HG03064 (cell line): ENCODE measurements around the gene WDR5B.
"Not testable (repeated sequence)": the region's sequence is repeated elsewhere in the genome, so short reads cannot be mapped to it uniquely, and the experiment has no call there.

Experiments
- ATAC-seq: cut with Tn5 transposase; IDR thresholded peaks from one replicate; pipeline ENCODE4 v1.9.1; 2021; ENCODE audit warnings: low read depth; ENCODE audit not compliant: unreplicated experiment

The WDR5B gene

DNA sequence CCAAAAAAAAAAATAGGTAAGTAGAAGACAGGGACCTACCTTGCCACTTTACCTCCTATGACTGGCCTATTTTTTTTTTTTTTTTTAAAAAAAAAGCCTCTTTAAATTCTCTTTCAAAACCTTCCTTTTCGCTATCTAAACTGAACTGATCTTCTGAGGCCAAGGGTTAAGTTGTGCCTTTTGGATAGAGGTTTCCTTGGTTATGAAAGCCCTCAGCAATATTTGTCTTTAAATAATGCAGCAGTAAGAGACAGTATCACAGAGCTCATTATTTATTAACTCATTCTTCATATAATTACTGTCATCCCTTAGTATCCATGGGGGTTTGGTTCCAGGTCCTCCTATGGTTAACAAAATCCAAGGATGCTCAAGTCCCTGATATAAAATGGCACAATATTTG is 41.8 kb downstream of the WDR5B start:
- ATAC-seq = no peak

GRCh38 chr3:122366379-122366749 is 49.5 kb downstream of the WDR5B start:
- ATAC-seq = no peak

GRCh38 chr3:122365582-122366378 is 50.1 kb downstream of the WDR5B start:
- not testable (repeated sequence) for ATAC-seq

DNA sequence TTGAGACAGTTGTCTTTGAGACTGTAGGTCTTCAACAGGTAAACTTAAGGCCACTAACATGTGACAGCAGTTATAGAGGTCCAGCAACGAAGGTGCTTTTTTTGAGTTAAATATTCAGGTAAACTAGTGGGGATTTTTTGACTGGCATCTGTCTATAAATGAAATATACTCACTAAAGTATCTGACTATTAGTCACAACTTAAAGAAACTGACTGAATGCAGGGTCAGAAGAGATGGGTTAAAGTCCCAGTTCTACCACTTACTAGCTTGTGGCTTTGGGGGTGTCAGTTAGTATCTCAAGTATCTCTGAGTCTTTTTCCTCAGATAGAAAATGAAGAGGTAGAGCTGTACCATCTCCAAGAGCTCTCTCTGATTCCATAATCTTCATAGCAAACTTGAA is 50.8 kb downstream of the WDR5B start:
- no peak for ATAC-seq

- ATAC-seq = no peak
These were observed 51.4 kb downstream of the WDR5B start for GRCh38 chr3:122364490-122364889.
